Measurements from ENCODE around the gene KLHL14.

GRCh38 chr18:32802591-32803451 lies 30.0 kb upstream of the KLHL14 start:
- TF ChIP-seq POLR2AphosphoS5 (IDR thresholded peaks at IDR 0.05; ENCODE audit: low read depth, low read length) = no peak
- TF ChIP-seq POLR2A (IDR thresholded peaks at IDR 0.05; ENCODE audit: low read depth, low read length) = no peak
- no peak for TF ChIP-seq TAF1 (IDR thresholded peaks at IDR 0.05; ENCODE audit: borderline replicate concordance, low read depth, low read length)

Measured in GM12892 (cell line).